OCI-LY3 (cell line): Measurements from ENCODE around the gene LINGO1.

ENCODE experiments used
- EZH2phosphoT487 ChIP-seq: fragments of 200-600 bp; shearing (Covaris generic); IDR thresholded peaks from 2 replicates; pipeline ENCODE4 v1.6.1; 2018; ENCODE audit warnings: antibody characterized with exemption, mixed run types, low read depth
- TF ChIP-seq, protein P1 (sequence below): fragments of 200-600, 300-600 bp; sonication (generic); IDR thresholded peaks from 2 replicates; pipeline ENCODE4 v1.5.1; 2014; ENCODE audit warnings: antibody characterized with exemption, low read length, low read depth

DNA sequence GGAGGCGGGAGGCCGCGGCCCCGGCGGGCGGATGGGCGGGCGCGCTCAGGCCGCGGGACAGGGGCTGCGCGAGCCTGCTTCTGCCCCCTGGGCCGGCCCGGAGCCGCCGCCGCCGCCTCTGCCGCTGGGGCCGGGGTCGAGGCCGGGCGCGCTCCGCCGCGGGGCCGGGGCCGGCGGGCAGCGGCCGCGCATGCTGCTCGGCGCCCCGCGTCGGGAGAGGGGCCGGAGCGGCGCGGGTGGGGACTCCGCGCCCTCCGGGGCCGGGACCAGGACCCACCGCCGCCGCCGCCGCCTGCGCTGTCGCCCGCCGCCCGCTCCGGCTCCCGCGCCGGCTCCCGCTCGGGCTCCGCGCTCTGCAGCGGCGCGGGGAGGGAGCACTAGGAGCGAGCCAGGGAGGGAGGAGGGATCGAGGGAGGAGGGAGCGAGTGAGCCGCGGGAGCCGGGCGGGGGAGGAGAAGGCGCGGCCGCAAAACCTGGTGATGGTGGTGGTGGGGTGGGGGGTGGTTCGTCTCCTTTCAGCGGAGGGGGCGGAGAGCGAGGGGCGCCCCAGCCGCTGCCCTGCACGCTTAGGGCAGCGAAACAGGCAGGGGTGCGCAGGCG, at the start of gene LINGO1:
- TF ChIP-seq, protein P1, sequence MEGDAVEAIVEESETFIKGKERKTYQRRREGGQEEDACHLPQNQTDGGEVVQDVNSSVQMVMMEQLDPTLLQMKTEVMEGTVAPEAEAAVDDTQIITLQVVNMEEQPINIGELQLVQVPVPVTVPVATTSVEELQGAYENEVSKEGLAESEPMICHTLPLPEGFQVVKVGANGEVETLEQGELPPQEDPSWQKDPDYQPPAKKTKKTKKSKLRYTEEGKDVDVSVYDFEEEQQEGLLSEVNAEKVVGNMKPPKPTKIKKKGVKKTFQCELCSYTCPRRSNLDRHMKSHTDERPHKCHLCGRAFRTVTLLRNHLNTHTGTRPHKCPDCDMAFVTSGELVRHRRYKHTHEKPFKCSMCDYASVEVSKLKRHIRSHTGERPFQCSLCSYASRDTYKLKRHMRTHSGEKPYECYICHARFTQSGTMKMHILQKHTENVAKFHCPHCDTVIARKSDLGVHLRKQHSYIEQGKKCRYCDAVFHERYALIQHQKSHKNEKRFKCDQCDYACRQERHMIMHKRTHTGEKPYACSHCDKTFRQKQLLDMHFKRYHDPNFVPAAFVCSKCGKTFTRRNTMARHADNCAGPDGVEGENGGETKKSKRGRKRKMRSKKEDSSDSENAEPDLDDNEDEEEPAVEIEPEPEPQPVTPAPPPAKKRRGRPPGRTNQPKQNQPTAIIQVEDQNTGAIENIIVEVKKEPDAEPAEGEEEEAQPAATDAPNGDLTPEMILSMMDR, result no peak
- TF ChIP-seq EZH2phosphoT487, result no peak
